Activated CD8-positive, alpha-beta T cell treated with anti-CD3 and anti-CD28 coated beads for 36 hours (primary cell): ENCODE data around the gene CFAP221. TPM values are rescaled to one million over a fixed set of nuclear protein-coding genes. Genes with fewer than 3 reads are reported as not detected.

ENCODE experiments used
- ATAC-seq: fragments of 200-7000 bp; cut with Tn5 transposase; one replicate; pipeline ENCODE4 v1.10.0; 2021; ENCODE audit warnings: mild to moderate bottlenecking, moderate library complexity
- CTCF ChIA-PET: fragments of 350-600 bp; sonication (Branson Sonifier 250); formaldehyde crosslinking; loops from one replicate; lab custom pipeline; 2021; ENCODE audit warnings: antibody characterized with exemption; lab: Charles Lee
- POLR2A ChIA-PET: fragments of 350-600 bp; sonication (Branson Sonifier 250); formaldehyde crosslinking; loops from one replicate; lab custom pipeline; 2021; ENCODE audit warnings: antibody characterized with exemption; lab: Charles Lee
- DNase-seq: peaks from one replicate; pipeline ENCODE4 v3.0.0-alpha.2; 2020
- H3K27ac Mint-ChIP-seq: one replicate; pipeline ENCODE4 v1.8.0; 2021; ENCODE audit warnings: mild to moderate bottlenecking, mixed read lengths
- H3K27me3 Mint-ChIP-seq: one replicate; pipeline ENCODE4 v1.8.0; 2021; ENCODE audit warnings: mixed read lengths
- H3K36me3 Mint-ChIP-seq: one replicate; pipeline ENCODE4 v1.8.0; 2021; ENCODE audit warnings: low read depth, mixed read lengths
- H3K4me1 Mint-ChIP-seq: one replicate; pipeline ENCODE4 v1.8.0; 2021; ENCODE audit warnings: low read depth, mixed read lengths
- H3K4me3 Mint-ChIP-seq: one replicate; pipeline ENCODE4 v1.8.0; 2021; ENCODE audit warnings: mild to moderate bottlenecking, moderate library complexity, mixed read lengths
- H3K9me3 Mint-ChIP-seq: one replicate; pipeline ENCODE4 v1.8.0; 2021; ENCODE audit warnings: mixed read lengths
- intact Hi-C: fragments of 100-400 bp; cut with micrococcal nuclease; formaldehyde crosslinking; loops from one replicate; pipeline ENCODE4 v1.10.0; 2022
- total RNA-seq, 2 experiments: library from RNA; stranded (reverse); gene quantifications; one replicate each; pipeline ENCODE4 v1.2.3, GENCODE V29; 2021
- TF ChIP-seq, protein P1 (sequence below): fragments of 200-600 bp; IDR thresholded peaks from one replicate; pipeline ENCODE4 v1.8.0; 2022; ENCODE audit warnings: antibody characterized with exemption, mild to moderate bottlenecking

The CFAP221 gene
- total RNA-seq, 2 experiments from 2014 or later: not detected

GRCh38 chr2:119512946-119513345 lies 31.3 kb upstream of the CFAP221 start:
- CTCF ChIA-PET: no interaction called here

GRCh38 chr2:119513832-119514231 lies 30.4 kb upstream of the CFAP221 start:
- Mint-ChIP-seq H3K4me3 (no peak overlapping the region), H3K36me3 (no peaks in the 10 kb centered on the region), H3K4me1 (no peaks in the 10 kb centered on the region), H3K27me3 (peaks cover 21% of the 10 kb centered on the region), H3K9me3 (no peaks in the 10 kb centered on the region), H3K27ac (no peak overlapping the region)
- ChIA-PET CTCF (no interaction called here), POLR2A (no interaction called here)
- DNase-seq (no peak), ATAC-seq (no peak)
- TF ChIP-seq, protein P1, sequence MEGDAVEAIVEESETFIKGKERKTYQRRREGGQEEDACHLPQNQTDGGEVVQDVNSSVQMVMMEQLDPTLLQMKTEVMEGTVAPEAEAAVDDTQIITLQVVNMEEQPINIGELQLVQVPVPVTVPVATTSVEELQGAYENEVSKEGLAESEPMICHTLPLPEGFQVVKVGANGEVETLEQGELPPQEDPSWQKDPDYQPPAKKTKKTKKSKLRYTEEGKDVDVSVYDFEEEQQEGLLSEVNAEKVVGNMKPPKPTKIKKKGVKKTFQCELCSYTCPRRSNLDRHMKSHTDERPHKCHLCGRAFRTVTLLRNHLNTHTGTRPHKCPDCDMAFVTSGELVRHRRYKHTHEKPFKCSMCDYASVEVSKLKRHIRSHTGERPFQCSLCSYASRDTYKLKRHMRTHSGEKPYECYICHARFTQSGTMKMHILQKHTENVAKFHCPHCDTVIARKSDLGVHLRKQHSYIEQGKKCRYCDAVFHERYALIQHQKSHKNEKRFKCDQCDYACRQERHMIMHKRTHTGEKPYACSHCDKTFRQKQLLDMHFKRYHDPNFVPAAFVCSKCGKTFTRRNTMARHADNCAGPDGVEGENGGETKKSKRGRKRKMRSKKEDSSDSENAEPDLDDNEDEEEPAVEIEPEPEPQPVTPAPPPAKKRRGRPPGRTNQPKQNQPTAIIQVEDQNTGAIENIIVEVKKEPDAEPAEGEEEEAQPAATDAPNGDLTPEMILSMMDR: no peak
- intact Hi-C loops: no loop called here

More at GRCh38 chr2:119512946-119513345, 31.3 kb upstream of the CFAP221 start:
- Mint-ChIP-seq H3K4me1 (no peaks in the 10 kb centered on the region), H3K36me3 (no peaks in the 10 kb centered on the region), H3K27me3 (peaks cover 17% of the 10 kb centered on the region), H3K9me3 (no peaks in the 10 kb centered on the region), H3K4me3 (no peak overlapping the region), H3K27ac (no peak overlapping the region)
- ATAC-seq (no peak), DNase-seq (no peak)
- intact Hi-C loops: no loop called here
- TF ChIP-seq, protein P1: no peak
- POLR2A ChIA-PET: no interaction called here

DNA sequence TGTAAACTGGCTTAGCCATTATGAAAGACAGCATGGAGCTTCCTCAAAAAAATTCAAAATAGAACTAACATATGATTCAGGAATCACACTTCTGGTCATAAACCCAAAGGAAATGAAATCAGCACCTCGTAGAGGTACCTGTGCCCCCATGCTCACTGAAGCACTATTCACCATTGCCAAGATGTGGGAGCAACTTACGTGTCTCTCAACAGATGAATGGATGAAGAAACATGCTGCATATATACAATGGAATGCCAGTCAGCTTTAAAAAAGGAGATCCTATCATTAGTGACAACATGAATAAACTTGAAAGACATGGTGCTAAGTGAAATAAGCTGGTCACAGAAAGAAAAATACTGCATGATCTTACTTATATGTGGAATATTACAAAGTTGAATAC lies 28.1 kb upstream of the CFAP221 start:
- Mint-ChIP-seq H3K27me3 (peaks cover 21% of the 10 kb centered on the region), H3K4me3 (no peak overlapping the region), H3K9me3 (no peaks in the 10 kb centered on the region), H3K4me1 (no peaks in the 10 kb centered on the region), H3K27ac (no peak overlapping the region), H3K36me3 (no peaks in the 10 kb centered on the region)
- TF ChIP-seq, protein P1: no peak
- DNase-seq (no peak), ATAC-seq (no peak)
- ChIA-PET CTCF (no interaction called here), POLR2A (no interaction called here)
- intact Hi-C loops: no loop called here

DNA sequence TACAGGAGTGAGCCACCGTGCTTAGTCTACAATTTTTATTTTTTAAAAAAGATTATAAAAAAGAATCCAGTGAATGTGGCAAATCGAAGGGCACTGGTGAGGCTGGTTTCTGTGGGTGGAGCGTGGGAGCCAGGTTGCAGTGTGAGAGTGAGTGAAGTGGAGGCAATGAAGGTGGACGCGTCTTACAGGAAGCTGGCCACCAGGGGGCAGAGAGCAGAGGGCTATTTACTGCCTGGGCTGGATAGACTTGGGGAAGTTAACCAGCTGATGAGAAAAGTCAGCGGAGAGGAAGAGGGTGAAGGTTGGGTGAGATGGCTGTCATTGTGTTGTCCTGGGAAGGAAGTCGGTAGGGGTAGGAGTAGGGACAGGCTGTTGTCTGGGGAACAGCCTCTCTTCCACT lies 26.8 kb upstream of the CFAP221 start:
- TF ChIP-seq, protein P1: peak; percentile 75
- no peak overlapping the region for H3K4me3 Mint-ChIP-seq
- H3K4me1 Mint-ChIP-seq: no peaks in the 10 kb centered on the region
- POLR2A ChIA-PET: no interaction called here
- DNase-seq (peak; percentile 69), ATAC-seq (peak; percentile 68)
- H3K27me3 Mint-ChIP-seq: peaks cover 23% of the 10 kb centered on the region
- H3K27ac Mint-ChIP-seq: no peak overlapping the region
- CTCF ChIA-PET: interaction anchor here (1.0 to 2.0 kb wide), 6 partner anchors 10 to 657 kb away, joined by 3 to 6 read pairs (median 4); no protein-coding TSS in a partner anchor
- H3K9me3 Mint-ChIP-seq: no peaks in the 10 kb centered on the region
- intact Hi-C loops: no loop called here
- no peaks in the 10 kb centered on the region for H3K36me3 Mint-ChIP-seq

DNA sequence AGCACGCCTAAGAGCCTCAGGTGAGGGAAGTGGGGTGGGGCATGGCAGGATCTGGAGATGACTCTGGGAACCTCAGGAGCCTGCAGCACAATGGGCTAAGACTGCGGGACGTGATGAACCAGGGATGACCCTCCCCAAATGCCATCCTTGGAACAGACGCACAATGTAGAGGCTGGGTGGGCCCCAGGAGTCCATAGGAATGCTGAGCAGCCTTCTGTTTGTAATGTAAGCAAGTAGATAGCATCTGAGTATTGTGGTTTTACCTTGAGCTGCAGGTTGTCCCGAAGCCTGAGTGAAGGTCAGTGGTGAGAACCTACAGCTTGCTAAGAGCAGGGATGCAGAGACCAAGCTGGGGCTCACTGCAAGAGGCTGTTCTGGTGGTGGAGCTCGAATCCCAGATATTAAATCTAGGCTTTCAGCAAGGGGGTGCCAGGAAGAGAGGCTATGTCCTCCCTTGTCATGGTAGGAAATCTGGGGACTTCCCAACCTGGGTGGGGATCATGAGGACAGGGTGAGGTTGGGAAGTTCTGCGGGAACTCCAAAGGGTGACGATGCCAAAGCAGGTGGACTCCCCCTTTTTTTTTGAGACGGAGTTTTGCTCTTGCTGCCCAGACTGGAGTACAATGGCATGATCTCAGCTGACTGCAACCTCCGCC lies 25.7 kb upstream of the CFAP221 start:
- TF ChIP-seq, protein P1: no peak
- DNase-seq (no peak), ATAC-seq (no peak)
- Mint-ChIP-seq H3K9me3 (no peaks in the 10 kb centered on the region), H3K36me3 (no peaks in the 10 kb centered on the region), H3K4me1 (no peaks in the 10 kb centered on the region), H3K4me3 (no peak overlapping the region), H3K27me3 (peaks cover 29% of the 10 kb centered on the region), H3K27ac (no peak overlapping the region)
- intact Hi-C loops: no loop called here
- ChIA-PET CTCF (interaction anchor here (1.0 to 2.0 kb wide), 3 partner anchors 9 to 37 kb away, joined by 3 to 5 read pairs (median 4); no protein-coding TSS in a partner anchor), POLR2A (no interaction called here)
